Sigmoid colon (tissue), 4 donors: ENCODE data around the gene ARG2.

ENCODE experiments used
- EP300 ChIP-seq, 4 donors: sonication (generic); formaldehyde crosslinking; IDR thresholded peaks; one replicate each; pipeline ENCODE4 v1.6.1; 2017; ENCODE audit warnings: antibody characterized with exemption in 4 of 4
- POLR2AphosphoS5 ChIP-seq, 4 donors: sonication (generic); formaldehyde crosslinking; IDR thresholded peaks; one replicate each; pipeline ENCODE4 v1.6.1; 2017; ENCODE audit warnings: antibody characterized with exemption in 4 of 4
- TF ChIP-seq, protein P1 (sequence below), 4 experiments: fragments of 450-650 bp in 3 of 4; fragments of 200-600 bp in 1 of 4; IDR thresholded peaks; one replicate each; pipeline ENCODE4 v1.5.1; 2016 to 2019; ENCODE audit warnings: antibody characterized with exemption in 4 of 4, mild to moderate bottlenecking in 3 of 4, moderate library complexity in 2 of 4

GRCh38 chr14:67633451-67634147, 13.9 kb downstream of the ARG2 start:
- TF ChIP-seq, protein P1, sequence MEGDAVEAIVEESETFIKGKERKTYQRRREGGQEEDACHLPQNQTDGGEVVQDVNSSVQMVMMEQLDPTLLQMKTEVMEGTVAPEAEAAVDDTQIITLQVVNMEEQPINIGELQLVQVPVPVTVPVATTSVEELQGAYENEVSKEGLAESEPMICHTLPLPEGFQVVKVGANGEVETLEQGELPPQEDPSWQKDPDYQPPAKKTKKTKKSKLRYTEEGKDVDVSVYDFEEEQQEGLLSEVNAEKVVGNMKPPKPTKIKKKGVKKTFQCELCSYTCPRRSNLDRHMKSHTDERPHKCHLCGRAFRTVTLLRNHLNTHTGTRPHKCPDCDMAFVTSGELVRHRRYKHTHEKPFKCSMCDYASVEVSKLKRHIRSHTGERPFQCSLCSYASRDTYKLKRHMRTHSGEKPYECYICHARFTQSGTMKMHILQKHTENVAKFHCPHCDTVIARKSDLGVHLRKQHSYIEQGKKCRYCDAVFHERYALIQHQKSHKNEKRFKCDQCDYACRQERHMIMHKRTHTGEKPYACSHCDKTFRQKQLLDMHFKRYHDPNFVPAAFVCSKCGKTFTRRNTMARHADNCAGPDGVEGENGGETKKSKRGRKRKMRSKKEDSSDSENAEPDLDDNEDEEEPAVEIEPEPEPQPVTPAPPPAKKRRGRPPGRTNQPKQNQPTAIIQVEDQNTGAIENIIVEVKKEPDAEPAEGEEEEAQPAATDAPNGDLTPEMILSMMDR (IDR thresholded peaks at IDR 0.05) = no peak
- TF ChIP-seq EP300 (IDR thresholded peaks at IDR 0.05) = no peak
- TF ChIP-seq POLR2AphosphoS5 (IDR thresholded peaks at IDR 0.05) = no peak
